Coronary artery (tissue), 2 donors: Measurements from ENCODE around the gene STAT5B.

Experiments used
- DNase-seq: peaks from one replicate; pipeline ENCODE4 v3.0.0-alpha.2; 2017; ENCODE audit warnings: low spot score
- H3K27ac ChIP-seq, 2 donors: fragments of 200-600 bp; sonication (generic); one replicate each; pipeline ENCODE4 v1.5.1; 2016 to 2019
- H3K4me3 ChIP-seq: fragments of 200-600 bp; sonication (generic); 2 replicates; pipeline ENCODE4 v1.5.1; 2016; ENCODE audit warnings: mild to moderate bottlenecking, moderate library complexity
- CTCF ChIP-seq: fragments of 200-600 bp; sonication (generic); IDR thresholded peaks from one replicate; pipeline ENCODE4 v1.5.1; 2019; ENCODE audit warnings: antibody characterized with exemption

The STAT5B gene

GRCh38 chr17:42275527-42276358, 448 bp downstream of the STAT5B start:
- H3K4me3 ChIP-seq, result peak overlapping the region; percentile 99
- TF ChIP-seq CTCF, result no peak
- no peak for DNase-seq
- peak overlapping the region; percentile 76 to 96 for H3K27ac ChIP-seq

- H3K4me3 ChIP-seq, result peak overlapping the region; percentile 99
- no peak for DNase-seq
- no peak for TF ChIP-seq CTCF
- H3K27ac ChIP-seq, result peak overlapping the region; percentile 76 to 96
These were observed 1.2 kb downstream of the STAT5B start for GRCh38 chr17:42274812-42275526.

GRCh38 chr17:42274253-42274542, 2.0 kb downstream of the STAT5B start:
- TF ChIP-seq CTCF, result no peak
- H3K4me3 ChIP-seq, result no peak overlapping the region
- no peak overlapping the region for H3K27ac ChIP-seq
- DNase-seq, result no peak

- TF ChIP-seq CTCF, result no peak
- DNase-seq, result no peak
- Histone ChIP-seq H3K4me3 (no peak overlapping the region), H3K27ac (no peak overlapping the region)
These were observed 2.5 kb downstream of the STAT5B start for GRCh38 chr17:42273474-42274252.

- TF ChIP-seq CTCF, result no peak
- H3K27ac ChIP-seq, result no peak overlapping the region
- DNase-seq, result no peak
- no peak overlapping the region for H3K4me3 ChIP-seq
These were observed 3.9 kb downstream of the STAT5B start for GRCh38 chr17:42272162-42272907.

- TF ChIP-seq CTCF, result no peak
- H3K27ac ChIP-seq, result no peak overlapping the region
- DNase-seq, result no peak
- H3K4me3 ChIP-seq, result no peak overlapping the region
These were observed 4.5 kb downstream of the STAT5B start for GRCh38 chr17:42271779-42272035.
